CD4-positive, alpha-beta T cell treated with Interleukin-1 beta for 1 hour (primary cell): ENCODE results near the gene PHPT1.
"Not testable (repeated sequence)": the region's sequence is repeated elsewhere in the genome, so short reads cannot be mapped to it uniquely, and the experiment has no call there.

Source experiments
- DNase-seq, 2 donors: peaks; one replicate each; pipeline ENCODE4 v3.0.0-alpha.2; 2020 to 2022

Gene PHPT1

GRCh38 chr9:136823136-136824046 is 25.8 kb upstream of the PHPT1 start:
- no peak for DNase-seq

- no peak for DNase-seq
Observed at GRCh38 chr9:136824496-136825225, 24.5 kb upstream of the PHPT1 start.

- DNase-seq = no peak
Observed at GRCh38 chr9:136825295-136826187, 23.7 kb upstream of the PHPT1 start.

GRCh38 chr9:136826188-136826541 is 23.0 kb upstream of the PHPT1 start:
- DNase-seq = no peak

- DNase-seq = no peak
Observed at GRCh38 chr9:136826703-136827582, 22.3 kb upstream of the PHPT1 start.

- no peak for DNase-seq
Observed at GRCh38 chr9:136827794-136828473, 21.3 kb upstream of the PHPT1 start.

- DNase-seq = no peak
Observed at GRCh38 chr9:136828474-136829140, 20.6 kb upstream of the PHPT1 start.

- DNase-seq = no peak
Observed at GRCh38 chr9:136829412-136829811, 19.8 kb upstream of the PHPT1 start.

- DNase-seq = no peak
Observed at GRCh38 chr9:136829981-136830885, 19.0 kb upstream of the PHPT1 start.

- no peak for DNase-seq
Observed at GRCh38 chr9:136831002-136831719, 18.0 kb upstream of the PHPT1 start.

GRCh38 chr9:136831720-136832104 is 17.5 kb upstream of the PHPT1 start:
- DNase-seq = no peak

- no peak for DNase-seq
Observed at GRCh38 chr9:136832581-136832980, 16.6 kb upstream of the PHPT1 start.

- DNase-seq = not testable (repeated sequence)
Observed at GRCh38 chr9:136833381-136834048, 15.7 kb upstream of the PHPT1 start.

- DNase-seq = no peak
Observed at GRCh38 chr9:136835162-136835931, 13.9 kb upstream of the PHPT1 start.

GRCh38 chr9:136835932-136836904 is 13.0 kb upstream of the PHPT1 start:
- DNase-seq = no peak

GRCh38 chr9:136837146-136837855 is 11.9 kb upstream of the PHPT1 start:
- DNase-seq = no peak
